Lower leg skin (tissue), 3 donors: ENCODE data around the gene ITLN2.
"Not testable (repeated sequence)": the region's sequence is repeated elsewhere in the genome, so short reads cannot be mapped to it uniquely, and the experiment has no call there.

Experiments
- POLR2A ChIP-seq, 2 donors: fragments of 450-650 bp; IDR thresholded peaks; one replicate each; pipeline ENCODE4 v1.6.1; 2016 to 2017; ENCODE audit warnings: antibody characterized with exemption in 2 of 2, mild to moderate bottlenecking in 1 of 2, moderate library complexity in 1 of 2
- TF ChIP-seq, protein P1 (sequence below), 3 donors: fragments of 450-650 bp; IDR thresholded peaks; one replicate each; pipeline ENCODE4 v1.5.1; 2016; ENCODE audit warnings: antibody characterized with exemption in 3 of 3, mild to moderate bottlenecking in 3 of 3, moderate library complexity in 2 of 3

DNA sequence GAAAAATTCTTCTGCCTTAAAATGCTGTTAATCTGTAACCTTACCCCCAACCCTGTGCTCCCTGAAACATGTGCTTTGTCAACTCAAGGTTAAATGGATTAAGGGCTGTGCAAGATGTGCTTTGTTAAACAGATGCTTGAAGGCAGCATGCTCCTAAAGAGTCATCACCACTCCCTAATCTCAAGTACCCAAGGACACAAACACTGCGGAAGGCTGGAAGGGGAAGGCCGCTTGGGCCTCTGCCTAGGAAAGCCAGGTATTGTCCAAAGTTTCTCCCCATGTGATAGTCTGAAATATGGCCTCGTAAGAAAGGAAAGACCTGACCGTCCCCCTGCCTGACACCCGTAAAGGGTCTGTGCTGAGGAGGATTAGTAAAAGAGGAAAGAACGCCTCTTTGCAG lies 41.4 kb downstream of the ITLN2 start:
- TF ChIP-seq, protein P1, sequence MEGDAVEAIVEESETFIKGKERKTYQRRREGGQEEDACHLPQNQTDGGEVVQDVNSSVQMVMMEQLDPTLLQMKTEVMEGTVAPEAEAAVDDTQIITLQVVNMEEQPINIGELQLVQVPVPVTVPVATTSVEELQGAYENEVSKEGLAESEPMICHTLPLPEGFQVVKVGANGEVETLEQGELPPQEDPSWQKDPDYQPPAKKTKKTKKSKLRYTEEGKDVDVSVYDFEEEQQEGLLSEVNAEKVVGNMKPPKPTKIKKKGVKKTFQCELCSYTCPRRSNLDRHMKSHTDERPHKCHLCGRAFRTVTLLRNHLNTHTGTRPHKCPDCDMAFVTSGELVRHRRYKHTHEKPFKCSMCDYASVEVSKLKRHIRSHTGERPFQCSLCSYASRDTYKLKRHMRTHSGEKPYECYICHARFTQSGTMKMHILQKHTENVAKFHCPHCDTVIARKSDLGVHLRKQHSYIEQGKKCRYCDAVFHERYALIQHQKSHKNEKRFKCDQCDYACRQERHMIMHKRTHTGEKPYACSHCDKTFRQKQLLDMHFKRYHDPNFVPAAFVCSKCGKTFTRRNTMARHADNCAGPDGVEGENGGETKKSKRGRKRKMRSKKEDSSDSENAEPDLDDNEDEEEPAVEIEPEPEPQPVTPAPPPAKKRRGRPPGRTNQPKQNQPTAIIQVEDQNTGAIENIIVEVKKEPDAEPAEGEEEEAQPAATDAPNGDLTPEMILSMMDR (IDR thresholded peaks at IDR 0.05) = not testable (repeated sequence)
- not testable (repeated sequence) for TF ChIP-seq POLR2A (IDR thresholded peaks at IDR 0.05)
